ELR (cell line): ENCODE results near the gene CACNA1A.
A peak's percentile ranks its signal among the peaks of the same experiment; 100 is the strongest.

Experiments
- DNase-seq: peaks from one replicate; pipeline ENCODE4 v3.0.0-alpha.2; 2015; ENCODE audit warnings: low read depth

Gene CACNA1A

GRCh38 chr19:13163609-13164342 lies 342.5 kb downstream of the CACNA1A start:
- DNase-seq, result peak; percentile 87

- DNase-seq, result peak; percentile 99
Measured at GRCh38 chr19:13162724-13163608, 343.3 kb downstream of the CACNA1A start.

- DNase-seq, result peak; percentile 74
Measured at GRCh38 chr19:13160557-13160956, 345.7 kb downstream of the CACNA1A start.

DNA sequence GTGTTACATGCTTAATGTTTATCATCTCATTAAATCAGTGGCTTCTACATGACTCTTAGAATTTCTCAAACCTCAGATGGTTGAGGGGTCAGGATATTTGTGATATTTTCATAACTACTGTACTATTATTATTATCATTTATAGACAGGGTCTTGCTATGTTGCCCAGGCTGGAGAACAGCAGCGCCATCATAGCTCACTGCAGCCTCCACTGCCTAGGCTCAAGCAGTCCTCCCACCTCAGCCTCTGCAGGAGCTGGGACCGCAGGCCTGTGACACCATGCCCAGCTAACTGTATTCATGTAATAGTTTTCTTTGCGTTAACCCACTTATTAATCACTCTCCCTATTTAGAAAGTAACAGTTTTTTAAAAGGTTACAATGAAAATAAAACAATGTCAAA lies 346.6 kb downstream of the CACNA1A start:
- no peak for DNase-seq
